Sigmoid colon (tissue), 7 donors: ENCODE data around the gene LRIT3. TPM values are rescaled to one million over a fixed set of nuclear protein-coding genes. Genes with fewer than 3 reads are reported as not detected.

ENCODE experiments used
- DNase-seq: peaks from one replicate; pipeline ENCODE4 v3.0.0-alpha.2; 2019
- H3K27ac ChIP-seq, 4 donors: fragments of 200-600 bp; sonication (generic); one replicate each; pipeline ENCODE4 v1.5.1; 2016 to 2019; ENCODE audit warnings: mild to moderate bottlenecking in 1 of 4
- H3K27me3 ChIP-seq, 3 donors: fragments of 200-600 bp; sonication (generic); one replicate each; pipeline ENCODE4 v1.5.1; 2019; ENCODE audit warnings: mild to moderate bottlenecking in 1 of 3
- H3K36me3 ChIP-seq, 4 donors: fragments of 200-600 bp; sonication (generic); one replicate each; pipeline ENCODE4 v1.5.1; 2016 to 2019
- H3K4me1 ChIP-seq, 4 donors: fragments of 200-600 bp; sonication (generic); one replicate each; pipeline ENCODE4 v1.5.1; 2017 to 2019
- H3K4me3 ChIP-seq, 4 donors: fragments of 200-600 bp; sonication (generic); one replicate each; pipeline ENCODE4 v1.5.1; 2017 to 2019; ENCODE audit warnings: mild to moderate bottlenecking in 2 of 4, moderate library complexity in 1 of 4
- H3K9me3 ChIP-seq, 4 donors: fragments of 200-600 bp in 3 of 4; sonication (generic) in 3 of 4; one replicate each; pipeline versions ENCODE4 v1.5.1 to v1.6.1; 2013 to 2019
- EP300 ChIP-seq, 4 donors: sonication (generic); formaldehyde crosslinking; IDR thresholded peaks; one replicate each; pipeline ENCODE4 v1.6.1; 2017; ENCODE audit warnings: antibody characterized with exemption in 4 of 4
- POLR2A ChIP-seq, 2 donors: fragments of 450-650 bp; IDR thresholded peaks; one replicate each; pipeline ENCODE4 v1.6.1; 2016; ENCODE audit warnings: antibody characterized with exemption in 2 of 2, mild to moderate bottlenecking in 2 of 2, moderate library complexity in 2 of 2
- POLR2AphosphoS5 ChIP-seq, 4 donors: sonication (generic); formaldehyde crosslinking; IDR thresholded peaks; one replicate each; pipeline ENCODE4 v1.6.1; 2017; ENCODE audit warnings: antibody characterized with exemption in 4 of 4
- WGBS, 2 donors: extraction: QIAGEN DNeasy Blood & Tissue Kit; methylation state at CpG; one replicate each; pipeline ENCODE4 v1.1.7; 2013; 5-methylcytosine and 5-hydroxymethylcytosine counted together
- intact Hi-C: fragments of 100-400 bp; cut with DNase I; formaldehyde crosslinking; loops from one replicate; pipeline ENCODE4 v1.15.1; 2023
- polyA plus RNA-seq, 3 donors: library from polyadenylated mRNA; stranded (reverse); fragments of 200-250 nt; gene quantifications; one replicate each; pipeline ENCODE4 v1.2.3, GENCODE V29; 2013
- total RNA-seq, 4 donors: library from RNA; depleted of rRNA; stranded (reverse); fragments of >200 nt; gene quantifications; one replicate each; pipeline ENCODE4 v1.1.0, GENCODE V29; 2016
- TF ChIP-seq, protein P1 (sequence below), 4 experiments: fragments of 450-650 bp in 3 of 4; fragments of 200-600 bp in 1 of 4; IDR thresholded peaks; one replicate each; pipeline ENCODE4 v1.5.1; 2016 to 2019; ENCODE audit warnings: antibody characterized with exemption in 4 of 4, mild to moderate bottlenecking in 3 of 4, moderate library complexity in 2 of 4
- donor health status: healthy with polysubstance abuse.
- donor health status: Bipolar disorder and iron deficiency.
- donor health status: healthy.

Gene LRIT3
- total and polyA plus RNA-seq, 7 donors = 0.10 to 0.41 (median 0.30) TPM; not detected in 3

DNA sequence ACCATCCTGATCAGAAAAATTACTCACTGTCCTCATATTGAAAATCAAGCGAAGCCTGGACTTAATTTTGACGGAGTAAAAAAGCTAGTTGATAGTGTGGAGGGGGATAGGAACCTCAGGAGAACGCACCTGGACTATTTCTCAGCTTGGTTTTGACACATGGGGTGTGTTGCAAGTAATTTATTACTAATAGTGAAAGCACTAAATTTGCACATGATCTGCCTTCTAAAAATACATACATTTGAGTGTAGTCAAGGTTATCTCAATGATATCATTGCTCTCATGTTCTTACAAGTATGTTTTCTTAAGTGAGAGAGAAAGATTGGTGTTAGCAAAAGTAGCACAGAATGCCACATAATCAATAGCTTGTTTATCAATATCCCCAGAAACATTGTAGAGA is 29.5 kb downstream of the LRIT3 start:
- TF ChIP-seq POLR2A (IDR thresholded peaks at IDR 0.05) = no peak
- no peak for TF ChIP-seq POLR2AphosphoS5 (IDR thresholded peaks at IDR 0.05)
- TF ChIP-seq EP300 (IDR thresholded peaks at IDR 0.05) = no peak
- TF ChIP-seq, protein P1, sequence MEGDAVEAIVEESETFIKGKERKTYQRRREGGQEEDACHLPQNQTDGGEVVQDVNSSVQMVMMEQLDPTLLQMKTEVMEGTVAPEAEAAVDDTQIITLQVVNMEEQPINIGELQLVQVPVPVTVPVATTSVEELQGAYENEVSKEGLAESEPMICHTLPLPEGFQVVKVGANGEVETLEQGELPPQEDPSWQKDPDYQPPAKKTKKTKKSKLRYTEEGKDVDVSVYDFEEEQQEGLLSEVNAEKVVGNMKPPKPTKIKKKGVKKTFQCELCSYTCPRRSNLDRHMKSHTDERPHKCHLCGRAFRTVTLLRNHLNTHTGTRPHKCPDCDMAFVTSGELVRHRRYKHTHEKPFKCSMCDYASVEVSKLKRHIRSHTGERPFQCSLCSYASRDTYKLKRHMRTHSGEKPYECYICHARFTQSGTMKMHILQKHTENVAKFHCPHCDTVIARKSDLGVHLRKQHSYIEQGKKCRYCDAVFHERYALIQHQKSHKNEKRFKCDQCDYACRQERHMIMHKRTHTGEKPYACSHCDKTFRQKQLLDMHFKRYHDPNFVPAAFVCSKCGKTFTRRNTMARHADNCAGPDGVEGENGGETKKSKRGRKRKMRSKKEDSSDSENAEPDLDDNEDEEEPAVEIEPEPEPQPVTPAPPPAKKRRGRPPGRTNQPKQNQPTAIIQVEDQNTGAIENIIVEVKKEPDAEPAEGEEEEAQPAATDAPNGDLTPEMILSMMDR (IDR thresholded peaks at IDR 0.05) = no peak
- 69 to 87% methylated on average over 3 of the region's 3 CpGs for WGBS, 2 donors

DNA sequence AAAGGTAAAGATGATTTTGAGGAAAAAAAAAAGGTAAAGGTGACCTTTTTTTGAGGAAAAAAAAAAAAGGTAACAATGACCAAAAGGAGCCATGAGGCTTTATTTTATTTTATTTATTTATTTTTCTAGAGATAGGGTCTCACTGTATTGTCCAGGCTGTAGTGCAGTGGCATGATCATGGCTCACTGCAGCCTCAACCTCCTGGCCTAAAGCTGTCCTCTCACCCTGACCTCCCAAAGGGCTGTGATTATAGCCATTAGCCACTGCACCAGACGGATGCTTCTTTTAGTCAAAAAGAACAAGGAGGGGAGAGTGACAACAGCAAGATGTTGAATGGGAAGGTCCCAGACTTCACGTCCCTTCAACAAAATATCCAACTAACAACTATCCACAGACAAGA is 30.4 kb downstream of the LRIT3 start:
- no peak overlapping the region for H3K4me3 ChIP-seq
- H3K9me3 ChIP-seq = peaks cover 0 to under 1% (median 0%) of the 10 kb centered on the region in 4 donors
- H3K27ac ChIP-seq = no peak overlapping the region
- WGBS, 2 donors = 75 to 94% methylated on average over 2 of the region's 2 CpGs
- H3K27me3 ChIP-seq = no peaks in the 10 kb centered on the region
- no peaks in the 10 kb centered on the region for H3K36me3 ChIP-seq
- TF ChIP-seq POLR2A (IDR thresholded peaks at IDR 0.05) = no peak
- TF ChIP-seq, protein P1 (IDR thresholded peaks at IDR 0.05) = no peak
- TF ChIP-seq EP300 (IDR thresholded peaks at IDR 0.05) = no peak
- no peak for TF ChIP-seq POLR2AphosphoS5 (IDR thresholded peaks at IDR 0.05)
- no peaks in the 10 kb centered on the region for H3K4me1 ChIP-seq
- no peak for DNase-seq
- intact Hi-C loops = no loop called here

More for the DNA sequence above, 29.5 kb downstream of the LRIT3 start:
- Histone ChIP-seq H3K4me3 (no peak overlapping the region), H3K4me1 (no peaks in the 10 kb centered on the region), H3K9me3 (peaks cover 0 to 2% (median 0%) of the 10 kb centered on the region in 4 donors), H3K27me3 (no peaks in the 10 kb centered on the region), H3K36me3 (no peaks in the 10 kb centered on the region), H3K27ac (no peak overlapping the region)
- intact Hi-C loops = no loop called here
- DNase-seq = no peak

GRCh38 chr4:109879081-109879480 is 31.2 kb downstream of the LRIT3 start:
- H3K36me3 ChIP-seq = no peaks in the 10 kb centered on the region
- no peak for TF ChIP-seq POLR2AphosphoS5 (IDR thresholded peaks at IDR 0.05)
- no peak for TF ChIP-seq POLR2A (IDR thresholded peaks at IDR 0.05)
- no peak for TF ChIP-seq EP300 (IDR thresholded peaks at IDR 0.05)
- TF ChIP-seq, protein P1 (IDR thresholded peaks at IDR 0.05) = no peak
- no peaks in the 10 kb centered on the region for H3K27me3 ChIP-seq
- no peaks in the 10 kb centered on the region for H3K9me3 ChIP-seq
- DNase-seq = no peak
- no peak overlapping the region for H3K4me3 ChIP-seq
- no peaks in the 10 kb centered on the region for H3K4me1 ChIP-seq
- intact Hi-C loops = no loop called here
- WGBS, 2 donors = 84% methylated on average over 12 of the region's 12 CpGs
- no peak overlapping the region for H3K27ac ChIP-seq

- H3K9me3 ChIP-seq = no peaks in the 10 kb centered on the region
- H3K4me1 ChIP-seq = no peaks in the 10 kb centered on the region
- H3K27ac ChIP-seq = no peak overlapping the region
- no peak for DNase-seq
- H3K27me3 ChIP-seq = no peaks in the 10 kb centered on the region
- intact Hi-C loops = no loop called here
- TF ChIP-seq, protein P1 (IDR thresholded peaks at IDR 0.05) = no peak
- TF ChIP-seq EP300 (IDR thresholded peaks at IDR 0.05) = no peak
- TF ChIP-seq POLR2AphosphoS5 (IDR thresholded peaks at IDR 0.05) = no peak
- TF ChIP-seq POLR2A (IDR thresholded peaks at IDR 0.05) = no peak
- H3K36me3 ChIP-seq = no peaks in the 10 kb centered on the region
- 93% methylated on average over 7 of the region's 7 CpGs for WGBS, 2 donors
- H3K4me3 ChIP-seq = no peak overlapping the region
Observed at GRCh38 chr4:109879636-109880314, 31.9 kb downstream of the LRIT3 start.

DNA sequence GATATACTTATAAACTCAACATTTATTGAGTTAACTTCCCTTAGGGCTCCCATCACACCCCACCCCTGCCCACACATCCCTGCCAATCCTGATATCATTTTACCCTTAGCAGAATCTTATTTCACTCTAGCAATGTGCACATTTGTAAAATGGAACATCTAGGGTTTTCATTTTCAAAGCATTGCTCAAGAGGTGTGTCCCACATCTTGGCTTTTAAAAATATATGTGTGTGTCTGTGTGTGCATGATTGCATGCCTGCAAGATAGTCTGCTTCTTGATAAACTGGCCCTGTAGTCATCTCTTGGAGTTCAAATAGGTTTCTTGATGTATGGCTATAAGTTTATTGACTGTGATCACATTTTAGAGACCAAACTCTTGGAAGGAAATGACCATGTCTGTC is 38.4 kb downstream of the LRIT3 start:
- intact Hi-C loops = no loop called here
- no peaks in the 10 kb centered on the region for H3K36me3 ChIP-seq
- TF ChIP-seq, protein P1 (IDR thresholded peaks at IDR 0.05) = no peak
- no peak for TF ChIP-seq POLR2A (IDR thresholded peaks at IDR 0.05)
- TF ChIP-seq POLR2AphosphoS5 (IDR thresholded peaks at IDR 0.05) = no peak
- no peak for TF ChIP-seq EP300 (IDR thresholded peaks at IDR 0.05)
- H3K9me3 ChIP-seq = no peaks in the 10 kb centered on the region
- no peaks in the 10 kb centered on the region for H3K4me1 ChIP-seq
- no peak for DNase-seq
- no peak overlapping the region for H3K4me3 ChIP-seq
- H3K27ac ChIP-seq = no peak overlapping the region
- no peaks in the 10 kb centered on the region for H3K27me3 ChIP-seq
